GM12878 (cell line): Measurements from ENCODE around the gene DHDDS. TPM values are rescaled to one million over a fixed set of nuclear protein-coding genes. Genes with fewer than 3 reads are reported as not detected.

Experiments used
- CEBPB ChIP-seq, 2 experiments: fragments of 150-350 bp in 1 of 2; IDR thresholded peaks; 2 replicates each; pipeline ENCODE4 v1.6.1; 2012 to 2014; ENCODE audit warnings: low read depth in 2 of 2, low read length in 2 of 2, borderline replicate concordance in 1 of 2, inconsistent platforms in 1 of 2
- CHD2 ChIP-seq: IDR thresholded peaks from 2 replicates; pipeline ENCODE4 v1.6.1; 2011; ENCODE audit warnings: low read depth, low read length, improper control_type of control experiment, borderline replicate concordance
- CUX1 ChIP-seq: IDR thresholded peaks from 2 replicates; pipeline ENCODE4 v1.6.1; 2012; ENCODE audit warnings: improper control_type of control experiment, low read depth, low read length; ENCODE audit not compliant: insufficient replicate concordance
- E2F4 ChIP-seq: IDR thresholded peaks from 2 replicates; pipeline ENCODE4 v1.6.1; 2012; ENCODE audit warnings: low read depth, low read length, improper control_type of control experiment
- FOXM1 ChIP-seq: IDR thresholded peaks from 2 replicates; pipeline ENCODE4 v1.6.1; 2012; ENCODE audit warnings: low read depth, mild to moderate bottlenecking, inconsistent platforms, low read length, moderate library complexity
- HDGF ChIP-seq: fragments of 450-650 bp; IDR thresholded peaks from 2 replicates; pipeline ENCODE4 v1.6.1; 2016; ENCODE audit warnings: antibody characterized with exemption
- KDM1A ChIP-seq: fragments of 200-600 bp; sonication (generic); IDR thresholded peaks from 2 replicates; pipeline ENCODE4 v1.6.1; 2016; ENCODE audit warnings: borderline replicate concordance
- LARP7 ChIP-seq: fragments of 450-650 bp; IDR thresholded peaks from 2 replicates; pipeline ENCODE4 v1.6.1; 2017; ENCODE audit warnings: mild to moderate bottlenecking
- MAX ChIP-seq: IDR thresholded peaks from 2 replicates; pipeline ENCODE4 v1.6.1; 2012; ENCODE audit warnings: low read depth, low read length, improper control_type of control experiment
- PAX8 ChIP-seq: fragments of 450-650 bp; IDR thresholded peaks from 2 replicates; pipeline ENCODE4 v1.6.1; 2017; ENCODE audit warnings: mild to moderate bottlenecking, moderate library complexity
- PBX3 ChIP-seq: IDR thresholded peaks from 2 replicates; pipeline ENCODE4 v1.6.1; 2011; ENCODE audit warnings: mild to moderate bottlenecking, low read depth, low read length, moderate library complexity; ENCODE audit not compliant: insufficient replicate concordance
- POLR2AphosphoS5 ChIP-seq: IDR thresholded peaks from 2 replicates; pipeline ENCODE4 v1.6.1; 2011; ENCODE audit warnings: mild to moderate bottlenecking, low read length, inconsistent platforms
- POU2F2 ChIP-seq: IDR thresholded peaks from 3 replicates; pipeline ENCODE4 v1.6.1; 2011; ENCODE audit warnings: low read depth, mild to moderate bottlenecking, low read length, borderline replicate concordance
- RB1 ChIP-seq: fragments of 450-650 bp; formaldehyde crosslinking; IDR thresholded peaks from 2 replicates; pipeline ENCODE4 v1.6.1; 2017; ENCODE audit warnings: mild to moderate bottlenecking, borderline replicate concordance
- SIN3A ChIP-seq: IDR thresholded peaks from 2 replicates; pipeline ENCODE4 v1.6.1; 2012; ENCODE audit warnings: low read depth, low read length, improper control_type of control experiment
- SPI1 ChIP-seq: IDR thresholded peaks from 2 replicates; pipeline ENCODE4 v1.6.1; 2011; ENCODE audit warnings: low read depth, mild to moderate bottlenecking, low read length, moderate library complexity, borderline replicate concordance; ENCODE audit not compliant: insufficient read depth
- TCF12 ChIP-seq: IDR thresholded peaks from 2 replicates; pipeline ENCODE4 v1.6.1; 2011; ENCODE audit warnings: low read depth, mild to moderate bottlenecking, low read length
- USF2 ChIP-seq: IDR thresholded peaks from 2 replicates; pipeline ENCODE4 v1.6.1; 2011; ENCODE audit warnings: low read depth, low read length, improper control_type of control experiment, borderline replicate concordance
- YBX1 ChIP-seq: fragments of 450-650 bp; IDR thresholded peaks from 2 replicates; pipeline ENCODE4 v1.6.1; 2016; ENCODE audit warnings: antibody characterized with exemption
- YY1 ChIP-seq: IDR thresholded peaks from 2 replicates; pipeline ENCODE4 v1.6.1; 2011; ENCODE audit warnings: low read depth, mild to moderate bottlenecking, low read length
- ZNF274 ChIP-seq: IDR thresholded peaks from one replicate; pipeline ENCODE4 v1.8.0; 2011; ENCODE audit not compliant: insufficient read length, insufficient read depth
- polyA plus RNA-seq, 11 experiments: library from polyadenylated mRNA; depleted of rRNA in 4 of 11; unstranded in 6 of 11; stranded (reverse) in 5 of 11; fragments of >200 nt; fragmentation: Nextera tagmentation in 4 of 11; fragmentation: Illumina TruSeq in 1 of 11; extraction: Ambion mirVana in 4 of 11; extraction: Trizol in 1 of 11; gene quantifications; 1 replicate in 1 of 11; 2 replicates in 10 of 11; pipeline versions ENCODE4 v1.2.1 to v1.2.3, GENCODE V29; 2011 to 2016; ENCODE audit warnings: inconsistent platforms in 2 of 11, missing spikeins in 2 of 11, low read depth in 1 of 11
- total RNA-seq, 4 experiments: library from RNA; depleted of rRNA in 3 of 4; stranded (reverse); fragments of >200 nt in 3 of 4; fragmentation: Illumina TruSeq in 1 of 4; extraction: Trizol in 1 of 4; gene quantifications; 2 replicates each; pipeline versions ENCODE4 v1.2.1 to v1.2.3, GENCODE V29; 2013 to 2021

Gene DHDDS
- total and polyA plus RNA-seq, 10 of the 15 experiments (the other 5 are each of a cell fraction or from before 2014, with no cell fraction given): 22.7 to 47.5 (median 36.4) TPM

GRCh38 chr1:26472901-26473845 lies 41.1 kb downstream of the DHDDS start (continued):
- TF ChIP-seq CUX1 (no peak), E2F4 (peak; percentile 82), PBX3 (peak; percentile 22), MAX (0 out of 2 replicates have a peak, but pooled peaks have one; percentile 15), USF2 (peak; percentile 15), LARP7 (0 out of 2 replicates have a peak, but pooled peaks have one; percentile 25), SIN3A (peak; percentile 92), YY1 (no peak), TCF12 (peak; percentile 88; the same call in 1 of the 2 replicates), CEBPB (IDR thresholded peaks at IDR 0.05; ENCODE audit: borderline replicate concordance in 1 of 2, low read depth in 2 of 2, low read length in 2 of 2) (no peak), FOXM1 (0 out of 2 replicates have a peak, but pooled peaks have one; percentile 18), CHD2 (no peak), SPI1 (no peak), RB1 (peak; percentile 80), YBX1 (no peak), KDM1A (no peak), PAX8 (no peak), HDGF (0 out of 2 replicates have a peak, but pooled peaks have one; percentile 53), POU2F2 (peak; percentile 57; the same call in 2 of the 3 replicates), POLR2AphosphoS5 (peak; percentile 71), ZNF274 (no peak)
